ENCODE data around the gene HS3ST6.

The HS3ST6 gene

DNA sequence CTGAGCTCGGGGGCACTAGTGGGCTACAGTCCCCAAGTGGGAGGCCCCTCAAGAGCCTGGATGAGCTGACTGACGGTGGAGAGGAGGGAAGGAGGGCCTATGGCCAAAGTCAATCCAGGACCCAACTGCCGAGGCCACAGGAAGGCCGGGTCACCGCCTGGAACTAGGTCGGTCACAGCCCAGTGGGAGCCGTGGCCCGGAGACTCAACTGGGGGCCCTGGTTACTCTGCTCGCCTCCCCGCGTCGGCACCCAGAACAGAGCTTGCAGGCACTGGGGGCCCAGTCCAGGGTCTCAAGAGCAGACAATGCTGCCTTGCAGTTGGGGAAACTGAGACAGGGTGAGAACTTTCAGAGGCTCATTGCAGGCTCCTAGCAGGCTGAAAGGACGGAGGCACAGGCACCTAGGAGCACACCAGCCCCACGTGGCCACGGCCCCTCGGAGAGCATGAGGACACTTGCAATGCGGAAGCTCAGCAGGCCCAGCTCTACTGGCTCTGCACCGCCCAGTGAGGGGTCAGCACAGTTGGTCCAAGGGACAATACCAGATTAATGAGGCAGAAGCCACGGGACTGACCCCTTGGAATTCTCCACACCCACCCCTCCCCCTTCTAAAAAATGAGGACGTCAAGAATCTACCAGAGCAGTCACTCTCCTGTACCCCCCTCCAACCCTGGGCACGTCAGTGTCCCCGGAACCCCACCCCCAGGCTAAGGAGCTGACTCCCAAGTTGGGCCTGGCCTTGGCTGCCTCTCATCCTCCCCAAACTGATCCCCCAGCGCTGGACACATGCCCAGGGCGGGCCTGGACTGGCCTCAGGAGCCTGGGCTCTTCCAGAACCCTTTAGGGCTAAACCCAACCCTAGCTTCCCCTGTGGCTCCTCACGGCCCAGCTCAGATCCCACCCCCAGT lies 2.2 kb downstream of the HS3ST6 start:
- no peak overlapping the region for H3K4me3 ChIP-seq (replicated peaks in 1 of 2; ENCODE audit: low read depth in 2 of 2, low read length in 2 of 2)
- TF ChIP-seq CTCF (IDR thresholded peaks at IDR 0.05; ENCODE audit: low read depth, low read length) = no peak
- no peak for DNase-seq (ENCODE audit: low read depth in 2 of 2)

DNA sequence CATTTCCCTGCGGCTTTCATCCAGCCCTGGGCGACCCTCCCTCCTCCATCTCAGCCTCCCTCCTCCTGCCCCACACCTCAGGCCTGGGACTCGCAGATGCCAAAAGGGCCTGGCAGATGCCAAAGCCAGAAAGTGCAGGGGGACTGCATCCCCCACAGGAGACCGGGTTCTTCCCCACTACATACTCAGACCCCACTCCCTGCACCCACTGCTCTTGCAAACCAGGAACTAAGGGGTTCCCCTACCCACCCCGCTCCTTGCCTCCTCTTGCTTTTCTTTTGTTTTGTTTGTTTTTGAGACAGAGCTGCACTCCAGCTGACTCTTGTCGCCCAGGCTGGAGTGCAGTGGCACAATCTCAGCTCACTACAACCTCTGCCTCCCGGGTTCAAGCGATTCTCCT lies 3.2 kb downstream of the HS3ST6 start:
- TF ChIP-seq CTCF (IDR thresholded peaks at IDR 0.05; ENCODE audit: low read depth, low read length) = no peak
- H3K4me3 ChIP-seq (replicated peaks in 1 of 2; ENCODE audit: low read depth in 2 of 2, low read length in 2 of 2) = no peak overlapping the region
- DNase-seq (ENCODE audit: low read depth in 2 of 2) = no peak

DNA sequence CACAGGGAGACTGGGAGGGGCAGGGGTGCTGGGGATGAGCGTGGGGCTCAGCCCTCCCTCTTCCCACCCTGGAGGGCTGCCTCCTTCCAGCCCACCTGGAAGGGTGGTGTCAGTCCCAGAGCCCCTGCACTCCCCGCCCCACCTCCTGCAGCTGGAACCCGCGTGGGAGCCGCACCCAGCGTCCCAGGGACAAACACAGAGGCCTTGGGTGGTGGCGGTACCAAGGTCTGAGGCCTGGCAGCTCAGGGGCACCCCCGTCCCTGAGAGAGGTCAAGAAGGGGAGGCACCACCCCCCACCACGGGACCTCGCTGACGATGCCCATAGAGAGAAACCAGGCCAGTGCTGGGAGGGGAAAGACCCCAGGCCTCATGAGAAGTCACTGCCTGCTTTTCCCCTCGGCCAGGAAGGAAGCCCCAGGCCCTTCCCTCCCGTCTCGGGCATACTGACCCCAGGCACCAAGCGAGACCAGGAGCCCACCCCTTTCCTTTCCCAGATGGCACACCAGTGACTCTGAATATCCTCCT lies 4.1 kb downstream of the HS3ST6 start:
- no peak overlapping the region for H3K4me3 ChIP-seq (replicated peaks in 1 of 2; ENCODE audit: low read depth in 2 of 2, low read length in 2 of 2)
- DNase-seq (ENCODE audit: low read depth in 2 of 2) = no peak
- TF ChIP-seq CTCF (IDR thresholded peaks at IDR 0.05; ENCODE audit: low read depth, low read length) = no peak

- no peak for DNase-seq (ENCODE audit: low read depth in 2 of 2)
- no peak overlapping the region for H3K4me3 ChIP-seq (replicated peaks in 1 of 2; ENCODE audit: low read depth in 2 of 2, low read length in 2 of 2)
- no peak for TF ChIP-seq CTCF (IDR thresholded peaks at IDR 0.05; ENCODE audit: low read depth, low read length)
These were observed 4.7 kb downstream of the HS3ST6 start for GRCh38 chr16:1913327-1914083.

GRCh38 chr16:1912215-1912543 lies 6.0 kb downstream of the HS3ST6 start:
- no peak for DNase-seq (ENCODE audit: low read depth in 2 of 2)
- no peak for TF ChIP-seq CTCF (IDR thresholded peaks at IDR 0.05; ENCODE audit: low read depth, low read length)
- no peak overlapping the region for H3K4me3 ChIP-seq (replicated peaks in 1 of 2; ENCODE audit: low read depth in 2 of 2, low read length in 2 of 2)

DNA sequence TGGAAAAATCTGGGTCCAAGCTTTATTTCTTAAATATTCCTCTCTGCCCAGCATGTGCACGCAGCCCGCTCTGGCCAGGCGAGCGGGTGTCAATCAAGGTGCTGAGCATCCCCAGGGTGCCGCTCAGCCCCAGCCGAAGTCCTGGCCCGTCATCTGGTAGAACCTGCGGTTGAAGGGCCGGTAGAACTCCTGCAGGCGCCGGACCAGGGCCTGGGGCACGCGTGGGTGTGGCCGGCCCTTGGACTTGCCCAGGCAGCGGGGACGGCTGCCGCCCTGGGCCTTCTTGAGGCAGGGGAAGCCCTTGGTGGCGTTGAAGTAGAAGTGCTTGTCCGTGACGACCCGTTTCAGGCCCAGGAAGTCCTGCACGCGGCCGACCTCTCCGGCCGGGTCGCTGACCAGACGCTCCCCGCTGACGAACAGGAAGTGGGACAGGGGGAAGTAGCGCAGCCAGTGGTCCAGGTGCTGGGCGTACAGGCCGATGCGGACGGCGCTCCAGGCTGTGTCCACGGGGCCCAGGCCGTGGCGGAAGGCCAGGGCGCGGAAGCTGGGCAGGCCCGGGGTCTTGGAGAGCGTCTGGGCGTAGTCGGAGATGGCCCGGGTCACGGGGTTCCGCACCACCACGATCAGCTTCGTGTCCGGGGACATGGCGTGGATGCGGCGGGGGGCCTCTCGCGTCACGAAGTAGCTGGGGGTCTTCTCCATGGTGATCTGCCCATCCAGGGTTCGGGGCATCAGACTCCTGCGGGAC lies 6.6 kb downstream of the HS3ST6 start:
- no peak for DNase-seq (ENCODE audit: low read depth in 2 of 2)
- TF ChIP-seq CTCF (IDR thresholded peaks at IDR 0.05; ENCODE audit: low read depth, low read length) = no peak
- H3K4me3 ChIP-seq (replicated peaks in 1 of 2; ENCODE audit: low read depth in 2 of 2, low read length in 2 of 2) = no peak overlapping the region
